GM10266 (cell line): ENCODE measurements around the gene PSMD7.

Experiments
- DNase-seq: peaks from one replicate; pipeline ENCODE4 v3.0.0; 2012; ENCODE audit errors: extremely low spot score
- CTCF ChIP-seq: IDR thresholded peaks from 2 replicates; pipeline ENCODE4 v1.5.1; 2012; ENCODE audit warnings: mild to moderate bottlenecking, low read depth; ENCODE audit not compliant: control insufficient read depth, insufficient read depth; ENCODE audit errors: missing control alignments

The PSMD7 gene

GRCh38 chr16:74279805-74280204 lies 16.8 kb upstream of the PSMD7 start:
- TF ChIP-seq CTCF: no peak
- DNase-seq: no peak

- DNase-seq: no peak
Measured at GRCh38 chr16:74280448-74280847, 16.2 kb upstream of the PSMD7 start.

GRCh38 chr16:74281300-74281699 lies 15.3 kb upstream of the PSMD7 start:
- TF ChIP-seq CTCF: no peak
- DNase-seq: no peak

More at GRCh38 chr16:74280448-74280847, 16.2 kb upstream of the PSMD7 start:
- no peak for TF ChIP-seq CTCF

- TF ChIP-seq CTCF: no peak
- DNase-seq: no peak
Measured at GRCh38 chr16:74283716-74284115, 12.9 kb upstream of the PSMD7 start.

DNA sequence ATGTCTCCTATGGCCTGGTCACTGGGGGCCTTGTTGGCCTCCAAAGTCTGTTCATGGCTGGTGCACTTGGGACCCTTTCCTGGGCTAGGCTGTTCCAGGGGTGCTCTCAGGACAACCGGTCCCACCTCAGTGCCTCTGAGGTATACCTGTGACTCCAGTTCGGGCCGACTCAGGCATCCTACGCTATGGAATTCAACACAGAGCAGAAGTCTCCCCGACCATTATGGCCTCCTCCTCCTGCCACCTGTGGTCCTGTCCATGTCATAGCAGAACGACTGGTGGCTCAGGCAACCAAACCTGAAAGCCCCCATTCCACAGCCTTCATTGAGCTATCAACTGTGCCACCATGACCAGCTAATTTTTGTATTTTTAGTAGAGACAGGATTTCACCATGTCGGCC lies 8.5 kb upstream of the PSMD7 start:
- TF ChIP-seq CTCF: no peak
- no peak for DNase-seq

GRCh38 chr16:74290356-74290755 lies 6.3 kb upstream of the PSMD7 start:
- no peak for DNase-seq
- TF ChIP-seq CTCF: no peak

DNA sequence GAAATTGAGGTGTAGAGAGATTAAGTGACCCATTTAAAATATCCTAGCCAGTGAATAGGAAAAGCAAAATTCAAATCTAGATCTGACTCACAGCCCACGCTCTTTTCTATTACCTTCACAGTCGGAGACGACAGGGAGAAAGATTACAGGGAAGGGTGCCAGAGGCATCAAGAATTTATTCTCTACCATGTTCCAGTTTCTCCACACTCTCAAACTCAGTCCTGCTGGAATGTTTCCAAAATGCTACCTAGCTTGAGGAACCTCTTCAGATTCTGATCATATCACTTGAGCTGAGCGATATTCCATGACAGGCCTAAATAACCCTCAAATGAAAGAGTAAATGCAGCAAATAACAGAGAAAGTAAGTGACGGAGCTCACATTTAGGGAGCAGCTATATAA lies 5.4 kb upstream of the PSMD7 start:
- no peak for TF ChIP-seq CTCF
- no peak for DNase-seq
